CD14-positive monocyte (primary cell): ENCODE data around the gene SAP30BP. TPM values are rescaled to one million over a fixed set of nuclear protein-coding genes. Genes with fewer than 3 reads are reported as not detected.

Experiments used
- DNase-seq, 3 donors: peaks; one replicate each; pipeline ENCODE4 v3.0.0-alpha.2; 2011 to 2022
- H2AFZ ChIP-seq: 2 replicates; pipeline ENCODE4 v1.6.0; 2012; ENCODE audit warnings: mild to moderate bottlenecking, low read depth, low read length, inconsistent platforms; ENCODE audit not compliant: insufficient read depth, poor library complexity, severe bottlenecking
- H3K27ac ChIP-seq, 2 donors: 1 replicate in 1 of 2; 2 replicates in 1 of 2; pipeline ENCODE4 v1.5.1; 2012 to 2013; ENCODE audit warnings: low read length in 2 of 2, control low read depth in 1 of 2, inconsistent platforms in 1 of 2, low read depth in 1 of 2, mild to moderate bottlenecking in 1 of 2
- H3K27me3 ChIP-seq, 2 donors: one replicate each; pipeline versions ENCODE4 v1.6.0 to v1.6.1; 2011 to 2013; ENCODE audit warnings: low read length in 2 of 2; ENCODE audit not compliant: control insufficient read depth in 2 of 2, insufficient read depth in 2 of 2
- H3K36me3 ChIP-seq, 2 donors: replicated peaks in 1 of 2; 1 replicate in 1 of 2; 2 replicates in 1 of 2; pipeline versions ENCODE4 v1.5.1 to v1.6.1; 2012 to 2013; ENCODE audit warnings: low read length in 2 of 2, control low read depth in 1 of 2, inconsistent platforms in 1 of 2, mild to moderate bottlenecking in 1 of 2; ENCODE audit not compliant: insufficient read depth in 2 of 2, control insufficient read depth in 1 of 2
- H3K4me1 ChIP-seq, 2 donors: 1 replicate in 1 of 2; 2 replicates in 1 of 2; pipeline versions ENCODE4 v1.5.1 to v1.6.1; 2012 to 2013; ENCODE audit warnings: low read length in 2 of 2, control low read depth in 1 of 2, inconsistent platforms in 1 of 2, mild to moderate bottlenecking in 1 of 2, moderate library complexity in 1 of 2; ENCODE audit not compliant: insufficient read depth in 2 of 2, control insufficient read depth in 1 of 2
- H3K4me2 ChIP-seq: replicated peaks from 2 replicates; pipeline ENCODE3; 2012; ENCODE audit warnings: low read length, moderate library complexity, mild to moderate bottlenecking; ENCODE audit not compliant: poor library complexity, severe bottlenecking; ENCODE audit errors: extremely low read depth
- H3K4me3 ChIP-seq, 3 experiments: fragments of 200-600 bp in 1 of 3; sonication (generic) in 1 of 3; replicated peaks in 1 of 3; 1 replicate in 2 of 3; 2 replicates in 1 of 3; pipeline ENCODE4 v1.5.1; 2011 to 2013; ENCODE audit warnings: low read length in 3 of 3, mild to moderate bottlenecking in 3 of 3, control low read depth in 2 of 3, low read depth in 2 of 3, inconsistent platforms in 1 of 3, moderate library complexity in 1 of 3
- H3K79me2 ChIP-seq: 2 replicates; pipeline ENCODE4 v1.6.0; 2012; ENCODE audit warnings: mild to moderate bottlenecking, control low read depth, inconsistent platforms, low read length, moderate library complexity; ENCODE audit not compliant: insufficient read depth
- H3K9ac ChIP-seq: 2 replicates; pipeline ENCODE4 v1.6.0; 2017; ENCODE audit warnings: low read length, mild to moderate bottlenecking; ENCODE audit not compliant: insufficient read depth, poor library complexity, severe bottlenecking
- H3K9me3 ChIP-seq, 2 donors: replicated peaks in 1 of 2; 1 replicate in 1 of 2; 2 replicates in 1 of 2; pipeline versions ENCODE4 v1.5.1 to v1.6.1; 2012 to 2013; ENCODE audit warnings: low read length in 2 of 2, control low read depth in 1 of 2; ENCODE audit not compliant: control insufficient read depth in 1 of 2, insufficient read depth in 1 of 2
- H4K20me1 ChIP-seq: 2 replicates; pipeline ENCODE4 v1.6.0; 2012; ENCODE audit warnings: mild to moderate bottlenecking, low read length, control low read depth, moderate library complexity; ENCODE audit not compliant: insufficient read depth
- H3K27ac Mint-ChIP-seq, 7 donors: one replicate each; pipeline ENCODE4 v1.8.0; 2020; ENCODE audit warnings: mild to moderate bottlenecking in 7 of 7, mixed read lengths in 7 of 7, moderate library complexity in 6 of 7, inconsistent platforms in 2 of 7
- H3K27me3 Mint-ChIP-seq, 3 donors: one replicate each; pipeline ENCODE4 v1.8.0; 2021 to 2022; ENCODE audit warnings: low read depth in 3 of 3, mild to moderate bottlenecking in 3 of 3, mixed read lengths in 3 of 3, moderate library complexity in 3 of 3, inconsistent platforms in 1 of 3
- H3K36me3 Mint-ChIP-seq, 2 donors: one replicate each; pipeline ENCODE4 v1.8.0; 2020; ENCODE audit warnings: mixed read lengths in 2 of 2, inconsistent platforms in 1 of 2, mild to moderate bottlenecking in 1 of 2
- H3K4me1 Mint-ChIP-seq: one replicate; pipeline ENCODE4 v1.8.0; 2020; ENCODE audit warnings: mild to moderate bottlenecking, mixed read lengths
- H3K4me3 Mint-ChIP-seq, 2 donors: one replicate each; pipeline ENCODE4 v1.8.0; 2020; ENCODE audit warnings: mild to moderate bottlenecking in 2 of 2, mixed read lengths in 2 of 2, moderate library complexity in 1 of 2
- H3K9me3 Mint-ChIP-seq, 7 donors: one replicate each; pipeline ENCODE4 v1.8.0; 2020 to 2022; ENCODE audit warnings: mixed read lengths in 7 of 7, mild to moderate bottlenecking in 6 of 7, moderate library complexity in 6 of 7, inconsistent platforms in 2 of 7
- CTCF ChIP-seq: fragments of 200-600 bp; IDR thresholded peaks from one replicate; pipeline ENCODE4 v1.8.0; 2022; ENCODE audit warnings: antibody characterized with exemption, mild to moderate bottlenecking
- WGBS: methylation state at CpG from one replicate; pipeline ENCODE4 v1.1.5; 2013; ENCODE audit warnings: missing lambda C conversion rate; ENCODE audit not compliant: insufficient coverage; 5-methylcytosine and 5-hydroxymethylcytosine counted together
- intact Hi-C, 2 donors: fragments of 100-400 bp; cut with micrococcal nuclease; formaldehyde crosslinking; loops; one replicate each; pipeline versions ENCODE4 v1.15.0 to v1.15.1; 2023
- polyA plus RNA-seq, 3 donors: library from polyadenylated mRNA; depleted of rRNA in 1 of 3; unstranded in 2 of 3; stranded (reverse) in 1 of 3; fragments of 300-500 nt in 2 of 3; fragments of >200 nt in 1 of 3; fragmentation: Illumina TruSeq in 2 of 3; gene quantifications; 1 replicate in 2 of 3; 2 replicates in 1 of 3; pipeline ENCODE4 v1.2.3, GENCODE V29; 2012 to 2021

The SAP30BP gene
- polyA plus RNA-seq, 3 donors = 43.8 to 130 (median 61.6) TPM

GRCh38 chr17:75628425-75628824, 38.7 kb upstream of the SAP30BP start:
- Histone ChIP-seq H3K4me1 (peaks cover 5 to 6% of the 10 kb centered on the region in 2 donors), H3K9me3 (no peaks in the 10 kb centered on the region), H3K4me3 (no peak overlapping the region), H3K27me3 (no peaks in the 10 kb centered on the region), H3K79me2 (no peaks in the 10 kb centered on the region), H2AFZ (no peak overlapping the region), H4K20me1 (peaks cover 9% of the 10 kb centered on the region), H3K36me3 (peaks cover 52% of the 10 kb centered on the region in 2 donors), H3K27ac (no peak overlapping the region), H3K9ac (no peak overlapping the region), H3K4me2 (no peak overlapping the region)
- Mint-ChIP-seq H3K36me3 (peaks cover 30 to 59% of the 10 kb centered on the region in 2 donors), H3K27me3 (peaks cover under 1 to 5% (median 3%) of the 10 kb centered on the region in 3 donors), H3K9me3 (peaks cover 0 to 2% (median 0%) of the 10 kb centered on the region in 7 donors), H3K27ac (peak overlapping the region in 3 of 7 donors; percentile 21 to 52 (median 41)), H3K4me1 (peaks cover 5% of the 10 kb centered on the region), H3K4me3 (no peak overlapping the region)
- intact Hi-C loops = no loop called here
- WGBS = 90% methylated on average over 3 of the region's 6 CpGs
- no peak for TF ChIP-seq CTCF
- no peak for DNase-seq

- Histone ChIP-seq H2AFZ (no peak overlapping the region), H3K27ac (no peak overlapping the region), H3K9me3 (no peaks in the 10 kb centered on the region), H3K9ac (no peak overlapping the region), H3K27me3 (no peaks in the 10 kb centered on the region), H3K4me3 (no peak overlapping the region), H3K79me2 (no peaks in the 10 kb centered on the region), H3K36me3 (peaks cover 45% of the 10 kb centered on the region in 2 donors), H3K4me1 (peaks cover 5 to 13% of the 10 kb centered on the region in 2 donors), H4K20me1 (peaks cover 13% of the 10 kb centered on the region), H3K4me2 (no peak overlapping the region)
- Mint-ChIP-seq H3K27me3 (peaks cover 4 to 7% (median 7%) of the 10 kb centered on the region in 3 donors), H3K27ac (no peak overlapping the region), H3K9me3 (peaks cover 0 to 2% (median 0%) of the 10 kb centered on the region in 7 donors), H3K36me3 (peaks cover 30 to 52% of the 10 kb centered on the region in 2 donors), H3K4me3 (no peak overlapping the region), H3K4me1 (peaks cover 11% of the 10 kb centered on the region)
- WGBS = 84% methylated on average over 12 of the region's 14 CpGs
- TF ChIP-seq CTCF = no peak
- DNase-seq = no peak
- intact Hi-C loops = no loop called here
Observed at GRCh38 chr17:75629157-75629556, 38.0 kb upstream of the SAP30BP start.
